H1 (cell line): ENCODE results near the gene DAZAP1. TPM values are rescaled to one million over a fixed set of nuclear protein-coding genes. Genes with fewer than 3 reads are reported as not detected.

Experiments
- CTCF ChIA-PET: fragments of 300-600 bp; sonication (Branson Sonifier 250); formaldehyde crosslinking; loops from one replicate; lab custom pipeline; 2021; ENCODE audit not compliant: partially characterized antibody; lab: Charles Lee
- POLR2A ChIA-PET: fragments of 300-600 bp; sonication (Branson Sonifier 250); formaldehyde crosslinking; loops from one replicate; lab custom pipeline; 2021; ENCODE audit warnings: inconsistent platforms; ENCODE audit not compliant: partially characterized antibody; lab: Charles Lee
- DNase-seq, 2 experiments: peaks; one replicate each; pipeline versions ENCODE4 v3.0.0 to v3.0.0-alpha.2; 2010 to 2022; ENCODE audit warnings: low spot score in 2 of 2, low read depth in 1 of 2, mixed read lengths in 1 of 2
- FAIRE-seq: peaks from 2 replicates; lab custom pipeline; 2011; peaks lifted over from hg19 to GRCh38; lab: Jason Lieb, UNC
- H2AFZ ChIP-seq: 2 replicates; pipeline ENCODE4 v1.8.1; 2012; ENCODE audit warnings: low read length, inconsistent platforms
- H2AK5ac ChIP-seq: 2 replicates; pipeline ENCODE4 v1.6.1; 2013; ENCODE audit warnings: low read depth, low read length
- H2BK120ac ChIP-seq: replicated peaks from 2 replicates; pipeline ENCODE3; 2013; ENCODE audit warnings: low read depth, low read length, inconsistent platforms
- H2BK12ac ChIP-seq: 2 replicates; pipeline ENCODE4 v1.6.1; 2013; ENCODE audit warnings: low read depth, low read length
- H2BK15ac ChIP-seq: 2 replicates; pipeline ENCODE4 v1.6.1; 2013; ENCODE audit warnings: low read length
- H2BK20ac ChIP-seq: 2 replicates; pipeline ENCODE4 v1.6.1; 2013; ENCODE audit warnings: low read length
- H2BK5ac ChIP-seq: 2 replicates; pipeline ENCODE4 v1.6.1; 2013; ENCODE audit warnings: low read depth, low read length
- H3K14ac ChIP-seq: 2 replicates; pipeline ENCODE4 v1.6.1; 2013; ENCODE audit warnings: inconsistent platforms; ENCODE audit not compliant: insufficient read length
- H3K18ac ChIP-seq: 2 replicates; pipeline ENCODE4 v1.6.1; 2013; ENCODE audit warnings: low read length; ENCODE audit errors: extremely low read depth
- H3K23ac ChIP-seq: 2 replicates; pipeline ENCODE4 v1.6.1; 2013; ENCODE audit warnings: inconsistent platforms; ENCODE audit not compliant: insufficient read length
- H3K23me2 ChIP-seq: 2 replicates; pipeline ENCODE4 v1.6.1; 2013; ENCODE audit warnings: low read depth, low read length
- H3K27ac ChIP-seq: 2 replicates; pipeline ENCODE4 v1.6.1; 2011; ENCODE audit warnings: low read depth, low read length, inconsistent platforms
- H3K27me3 ChIP-seq, 4 experiments: replicated peaks in 1 of 4; 1 replicate in 1 of 4; 2 replicates in 3 of 4; pipeline versions ENCODE4 v1.6.1 to v1.8.1; 2011 to 2013; ENCODE audit warnings: low read length in 3 of 4, mild to moderate bottlenecking in 3 of 4, inconsistent platforms in 2 of 4, mixed read lengths in 2 of 4, moderate library complexity in 1 of 4; ENCODE audit not compliant: control insufficient read depth in 3 of 4, insufficient read depth in 3 of 4; ENCODE audit errors: extremely low read depth in 1 of 4
- H3K36me3 ChIP-seq, 4 experiments: 2 replicates each; pipeline versions ENCODE4 v1.6.1 to v1.8.1; 2011 to 2013; ENCODE audit warnings: mild to moderate bottlenecking in 4 of 4, low read length in 3 of 4, moderate library complexity in 2 of 4, control low read depth in 1 of 4, inconsistent platforms in 1 of 4; ENCODE audit not compliant: insufficient read depth in 4 of 4, control insufficient read depth in 2 of 4
- H3K4ac ChIP-seq: replicated peaks from 2 replicates; pipeline ENCODE3; 2013; ENCODE audit warnings: low read length, low read depth, mixed read lengths, inconsistent platforms; ENCODE audit not compliant: insufficient read length
- H3K4me1 ChIP-seq, 4 experiments: replicated peaks in 1 of 4; 1 replicate in 1 of 4; 2 replicates in 3 of 4; pipeline versions ENCODE4 v1.6.1 to v1.8.1; 2011 to 2013; ENCODE audit warnings: low read length in 3 of 4, inconsistent platforms in 2 of 4, mixed read lengths in 1 of 4; ENCODE audit not compliant: insufficient read depth in 4 of 4, control insufficient read depth in 3 of 4
- H3K4me2 ChIP-seq, 2 experiments: 2 replicates each; pipeline versions ENCODE4 v1.6.1 to v1.8.1; 2011 to 2013; ENCODE audit warnings: low read depth in 2 of 2, low read length in 2 of 2, control low read depth in 1 of 2, inconsistent platforms in 1 of 2, mild to moderate bottlenecking in 1 of 2; ENCODE audit not compliant: insufficient read depth in 1 of 2
- H3K4me3 ChIP-seq, 4 experiments: fragments of 200-600, 300-600 bp in 1 of 4; sonication (generic), shearing (Covaris generic), sonication (Bioruptor Twin) in 1 of 4; 2 replicates each; pipeline versions ENCODE4 v1.5.1 to v1.8.1; 2011 to 2016; ENCODE audit warnings: low read length in 4 of 4, low read depth in 3 of 4, control low read depth in 2 of 4, inconsistent platforms in 2 of 4, mild to moderate bottlenecking in 2 of 4, mixed read lengths in 1 of 4, moderate library complexity in 1 of 4; ENCODE audit not compliant: insufficient read depth in 2 of 4; ENCODE audit errors: extremely low read depth in 1 of 4
- H3K56ac ChIP-seq: replicated peaks from 2 replicates; pipeline ENCODE3; 2013; ENCODE audit warnings: low read depth, mild to moderate bottlenecking, mixed read lengths, low read length, inconsistent platforms; ENCODE audit not compliant: insufficient read length
- H3K79me1 ChIP-seq: 2 replicates; pipeline ENCODE4 v1.6.1; 2013; ENCODE audit warnings: low read depth, low read length, control low read depth
- H3K79me2 ChIP-seq, 2 experiments: 2 replicates each; pipeline versions ENCODE4 v1.6.1 to v1.8.1; 2012 to 2013; ENCODE audit warnings: low read length in 2 of 2, mild to moderate bottlenecking in 2 of 2, inconsistent platforms in 1 of 2; ENCODE audit not compliant: insufficient read depth in 2 of 2, control insufficient read depth in 1 of 2
- H3K9ac ChIP-seq, 4 experiments: replicated peaks in 1 of 4; 1 replicate in 1 of 4; 2 replicates in 3 of 4; pipeline versions ENCODE4 v1.6.1 to v1.8.1; 2011 to 2013; ENCODE audit warnings: low read depth in 3 of 4, low read length in 3 of 4, control low read depth in 2 of 4, mild to moderate bottlenecking in 2 of 4, moderate library complexity in 2 of 4, inconsistent platforms in 1 of 4; ENCODE audit errors: extremely low read depth in 1 of 4
- H3K9me3 ChIP-seq, 2 experiments: 2 replicates each; pipeline versions ENCODE4 v1.6.1 to v1.8.1; 2012 to 2013; ENCODE audit warnings: mild to moderate bottlenecking in 2 of 2, moderate library complexity in 2 of 2, control low read depth in 1 of 2, inconsistent platforms in 1 of 2, low read depth in 1 of 2, low read length in 1 of 2, mixed read lengths in 1 of 2; ENCODE audit not compliant: insufficient read depth in 2 of 2
- H4K20me1 ChIP-seq, 2 experiments: replicated peaks in 1 of 2; 2 replicates each; pipeline versions ENCODE3 to v1.8.1; 2011 to 2013; ENCODE audit warnings: inconsistent platforms in 2 of 2, low read length in 2 of 2, mild to moderate bottlenecking in 1 of 2; ENCODE audit not compliant: insufficient read depth in 2 of 2, control insufficient read depth in 1 of 2
- H4K5ac ChIP-seq: 2 replicates; pipeline ENCODE4 v1.6.1; 2013; ENCODE audit warnings: low read length, low read depth, mixed read lengths, inconsistent platforms; ENCODE audit not compliant: insufficient read length
- H4K8ac ChIP-seq: 2 replicates; pipeline ENCODE4 v1.8.0; 2013; ENCODE audit warnings: mild to moderate bottlenecking, moderate library complexity, low read length, inconsistent platforms; ENCODE audit not compliant: insufficient read depth; ENCODE audit errors: extremely low read depth
- H4K91ac ChIP-seq: replicated peaks from 2 replicates; pipeline ENCODE3; 2013; ENCODE audit warnings: low read length, mixed read lengths, inconsistent platforms; ENCODE audit not compliant: insufficient read length
- ATF2 ChIP-seq: IDR thresholded peaks from 2 replicates; pipeline ENCODE4 v1.6.1; 2012; ENCODE audit warnings: low read length, inconsistent platforms
- FOSL1 ChIP-seq: IDR thresholded peaks from 2 replicates; pipeline ENCODE4 v1.6.1; 2011; ENCODE audit warnings: mild to moderate bottlenecking, low read depth, low read length, moderate library complexity; ENCODE audit not compliant: insufficient read depth
- MAX ChIP-seq: IDR thresholded peaks from 2 replicates; pipeline ENCODE4 v1.6.1; 2012; ENCODE audit warnings: inconsistent platforms
- POU5F1 ChIP-seq: IDR thresholded peaks from 2 replicates; pipeline ENCODE4 v1.6.1; 2011; ENCODE audit warnings: low read depth, mild to moderate bottlenecking, low read length, moderate library complexity
- TEAD4 ChIP-seq: IDR thresholded peaks from 2 replicates; pipeline ENCODE4 v1.6.1; 2012; ENCODE audit warnings: low read depth, low read length, inconsistent platforms, mixed read lengths
- WGBS, 2 experiments: shearing (Covaris generic) in 1 of 2; methylation state at CpG; one replicate each; pipeline versions ENCODE4 v1.1.6 to v1.1.7; 2013 to 2015; ENCODE audit warnings: low lambda C conversion rate in 2 of 2, mixed read lengths in 2 of 2, inconsistent platforms in 1 of 2, low coverage in 1 of 2, missing lambda C conversion rate in 1 of 2; ENCODE audit not compliant: insufficient replicate concordance in 2 of 2, insufficient coverage in 1 of 2, insufficient read length in 1 of 2; ENCODE audit errors: extremely low coverage in 1 of 2, missing lambda C conversion rate in 1 of 2; 5-methylcytosine and 5-hydroxymethylcytosine counted together
- polyA plus RNA-seq, 7 experiments: library from polyadenylated mRNA; depleted of rRNA in 3 of 7; stranded (reverse) in 5 of 7; unstranded in 2 of 7; fragments of >200 nt in 5 of 7; fragments of 200-250 nt in 2 of 7; gene quantifications; 1 replicate in 5 of 7; 2 replicates in 1 of 7; 4 replicates in 1 of 7; pipeline versions ENCODE4 v1.2.1 to v1.2.3, GENCODE V29; 2011 to 2013; ENCODE audit warnings: missing spikeins in 2 of 7, mixed read lengths in 2 of 7
- total RNA-seq: library from RNA; stranded (reverse); fragmentation: NEBNext Ultra II Directional; extraction: Animal tissue kit (Norgen Biotek cat#: 25700); gene quantifications from 2 replicates; pipeline ENCODE4 v1.2.1, GENCODE V29; 2021

DAZAP1 gene
- total and polyA plus RNA-seq, 2 of the 8 experiments (the other 6 are each of a cell fraction or from before 2014, with no cell fraction given) = 79.6 to 341 TPM

GRCh38 chr19:1392939-1393530 lies 14.4 kb upstream of the DAZAP1 start:
- Histone ChIP-seq H2BK15ac (no peak overlapping the region), H2BK120ac (no peak overlapping the region), H3K23me2 (no peaks in the 10 kb centered on the region), H2BK12ac (no peak overlapping the region), H3K9me3 (no peaks in the 10 kb centered on the region; a peak in 1 of 4 replicates), H3K56ac (no peak overlapping the region), H4K20me1 (peaks cover 2 to 14% of the 10 kb centered on the region in 2 experiments), H4K5ac (no peak overlapping the region), H2AK5ac (no peak overlapping the region), H3K36me3 (peaks cover 0 to 20% (median 13%) of the 10 kb centered on the region in 4 experiments; a peak in 6 of 8 replicates), H3K14ac (no peak overlapping the region), H4K8ac (no peak overlapping the region; the same call in 1 of the 2 replicates), H3K18ac (no peak overlapping the region), H3K4me3 (no peak overlapping the region), H3K27me3 (no peaks in the 10 kb centered on the region), H2BK5ac (no peak overlapping the region), H3K79me1 (0 out of 2 replicates have a peak, but pooled peaks cover 5% of the 10 kb centered on the region), H3K4me2 (no peak overlapping the region), H3K27ac (no peak overlapping the region), H2BK20ac (no peak overlapping the region), H3K4ac (no peak overlapping the region), H3K9ac (no peak overlapping the region), H3K23ac (no peak overlapping the region), H3K79me2 (no peaks in the 10 kb centered on the region; a peak in 1 of 4 replicates), H2AFZ (no peak overlapping the region), H3K4me1 (peaks cover 0 to 7% (median 0%) of the 10 kb centered on the region in 4 experiments; a peak in 2 of 7 replicates), H4K91ac (no peak overlapping the region)
- no peak for FAIRE-seq
- POLR2A ChIA-PET = interaction anchor here (0.7 to 1.4 kb wide), 2 partner anchors 10 to 110 kb away, joined by 3 read pairs; no protein-coding TSS in a partner anchor
- no peak for DNase-seq
- WGBS, 2 experiments = 94% methylated on average over 19 of the region's 37 CpGs; no CpG with 5 or more reads in 1 of the 2 experiments
- CTCF ChIA-PET = interaction anchor here (0.9 kb wide), 1 partner anchor 59 kb away, joined by 3 read pairs; no protein-coding TSS in a partner anchor
- TF ChIP-seq MAX (no peak), POU5F1 (no peak), FOSL1 (no peak), ATF2 (no peak), TEAD4 (no peak)
